ENCODE data around the gene STIP1. TPM values are rescaled to one million over a fixed set of nuclear protein-coding genes. Genes with fewer than 3 reads are reported as not detected.

STIP1 gene
- total and polyA plus RNA-seq, 9 of the 15 experiments (the other 6 are each of a cell fraction or from before 2014, with no cell fraction given): 58.1 to 465 (median 346) TPM

GRCh38 chr11:64233913-64234586, 48.1 kb downstream of the STIP1 start, which contains the start of gene VEGFB (continued):
- TF ChIP-seq ETS1 (conservative IDR thresholded peaks at IDR 0.05; ENCODE audit: control insufficient read depth, low read depth, low read length) (0 out of 2 replicates have a peak, but pooled peaks have one; percentile 24), MAZ (CRISPR knock-in tag; conservative IDR thresholded peaks at IDR 0.05 in 1 of 2, IDR thresholded peaks at IDR 0.05 in 1 of 2) (peak; percentile 23 to 71; a peak in 2 of 4 replicates), CEBPB (tag; IDR thresholded peaks at IDR 0.05) (no peak), CXXC5 (CRISPR knock-in tag; IDR thresholded peaks at IDR 0.05) (peak; percentile 35; the same call in 1 of the 2 replicates), E2F8 (IDR thresholded peaks at IDR 0.05; ENCODE audit: low read depth, partially characterized antibody) (no peak), EGR1 (conservative IDR thresholded peaks at IDR 0.05) (peak; percentile 75), SAP30 (IDR thresholded peaks at IDR 0.05; ENCODE audit: borderline replicate concordance, insufficient read depth, low read depth, low read length, poor library complexity, severe bottlenecking) (peak; percentile 62), ZNF316 (IDR thresholded peaks at IDR 0.05) (no peak), ARID4B (CRISPR knock-in tag; IDR thresholded peaks at IDR 0.05) (0 out of 2 replicates have a peak, but pooled peaks have one; percentile 45), ZNF740 (CRISPR knock-in tag; IDR thresholded peaks at IDR 0.05) (peak; percentile 40; the same call in 1 of the 2 replicates), ZNF740 (tag; IDR thresholded peaks at IDR 0.05) (peak in 1 of 2 experiments; percentile 87; a peak in 2 of 4 replicates), SP1 (CRISPR knock-in tag; IDR thresholded peaks at IDR 0.05) (peak; percentile 67), KDM1A (IDR thresholded peaks at IDR 0.05) (no peak), MNT (conservative IDR thresholded peaks at IDR 0.05) (0 out of 4 replicates have a peak, but pooled peaks of 1 of the 2 experiments have one; percentile 27)
